HCT116 (cell line): ENCODE measurements around the gene DUSP2.

Source experiments
- CEBPB ChIP-seq: IDR thresholded peaks from 2 replicates; pipeline ENCODE4 v1.6.1; 2012; ENCODE audit warnings: low read depth
- CTCF ChIP-seq, 3 experiments: fragments of 200-600 bp in 1 of 3; sonication (generic) in 1 of 3; IDR thresholded peaks in 2 of 3; conservative IDR thresholded peaks in 1 of 3; 2 replicates each; pipeline ENCODE4 v1.5.1; 2012 to 2017; ENCODE audit warnings: low read depth in 2 of 3, low read length in 2 of 3, antibody characterized with exemption in 1 of 3, borderline replicate concordance in 1 of 3, control low read depth in 1 of 3, mild to moderate bottlenecking in 1 of 3, mixed read lengths in 1 of 3, mixed run types in 1 of 3, moderate library complexity in 1 of 3; ENCODE audit not compliant: insufficient read depth in 1 of 3
- EGR1 ChIP-seq: IDR thresholded peaks from 2 replicates; pipeline ENCODE4 v1.6.1; 2012; ENCODE audit warnings: low read depth
- EZH2 ChIP-seq: fragments of 200-600 bp; sonication (generic); IDR thresholded peaks from 2 replicates; pipeline ENCODE4 v1.6.1; 2017; ENCODE audit warnings: antibody characterized with exemption, mixed run types
- EZH2phosphoT487 ChIP-seq: fragments of 200-600 bp; IDR thresholded peaks from 2 replicates; pipeline ENCODE4 v1.6.1; 2018; ENCODE audit warnings: antibody characterized with exemption, borderline replicate concordance
- JUND ChIP-seq: IDR thresholded peaks from 2 replicates; pipeline ENCODE4 v1.6.1; 2012
- MAX ChIP-seq: IDR thresholded peaks from 2 replicates; pipeline ENCODE4 v1.6.1; 2012
- POLR2A ChIP-seq: IDR thresholded peaks from 2 replicates; pipeline ENCODE4 v1.7.0; 2011; ENCODE audit warnings: borderline replicate concordance; ENCODE audit not compliant: insufficient read depth, insufficient read length; ENCODE audit errors: extremely low read depth
- POLR2AphosphoS5 ChIP-seq: IDR thresholded peaks from 2 replicates; pipeline ENCODE4 v1.6.1; 2011; ENCODE audit warnings: mild to moderate bottlenecking, low read depth, low read length, moderate library complexity
- RAD21 ChIP-seq: IDR thresholded peaks from 2 replicates; pipeline ENCODE4 v1.6.1; 2012; ENCODE audit warnings: low read depth, mild to moderate bottlenecking
- SIN3A ChIP-seq: IDR thresholded peaks from 2 replicates; pipeline ENCODE4 v1.6.1; 2012; ENCODE audit warnings: low read depth
- YY1 ChIP-seq: IDR thresholded peaks from 2 replicates; pipeline ENCODE4 v1.6.1; 2011; ENCODE audit warnings: low read length, low read depth, moderate library complexity, mild to moderate bottlenecking; ENCODE audit not compliant: insufficient replicate concordance; ENCODE audit errors: extremely low read depth
- ZFX ChIP-seq: fragments of 450-650 bp; IDR thresholded peaks from 2 replicates; pipeline ENCODE4 v1.6.1; 2017

GRCh38 chr2:96156011-96156820, 11.0 kb upstream of the DUSP2 start:
- TF ChIP-seq POLR2AphosphoS5 (no peak), CTCF (IDR thresholded peaks at IDR 0.05 in 2 of 3, conservative IDR thresholded peaks at IDR 0.05 in 1 of 3; ENCODE audit: borderline replicate concordance in 1 of 3, insufficient read depth in 1 of 3, low read depth in 2 of 3, low read length in 2 of 3) (no peak), EGR1 (no peak), MAX (no peak), POLR2A (no peak), YY1 (no peak), SIN3A (no peak), JUND (no peak), EZH2phosphoT487 (no peak), RAD21 (no peak), ZFX (no peak), EZH2 (no peak), CEBPB (no peak)
